ENCODE data around the gene WDR47.

- TF ChIP-seq, protein P1, sequence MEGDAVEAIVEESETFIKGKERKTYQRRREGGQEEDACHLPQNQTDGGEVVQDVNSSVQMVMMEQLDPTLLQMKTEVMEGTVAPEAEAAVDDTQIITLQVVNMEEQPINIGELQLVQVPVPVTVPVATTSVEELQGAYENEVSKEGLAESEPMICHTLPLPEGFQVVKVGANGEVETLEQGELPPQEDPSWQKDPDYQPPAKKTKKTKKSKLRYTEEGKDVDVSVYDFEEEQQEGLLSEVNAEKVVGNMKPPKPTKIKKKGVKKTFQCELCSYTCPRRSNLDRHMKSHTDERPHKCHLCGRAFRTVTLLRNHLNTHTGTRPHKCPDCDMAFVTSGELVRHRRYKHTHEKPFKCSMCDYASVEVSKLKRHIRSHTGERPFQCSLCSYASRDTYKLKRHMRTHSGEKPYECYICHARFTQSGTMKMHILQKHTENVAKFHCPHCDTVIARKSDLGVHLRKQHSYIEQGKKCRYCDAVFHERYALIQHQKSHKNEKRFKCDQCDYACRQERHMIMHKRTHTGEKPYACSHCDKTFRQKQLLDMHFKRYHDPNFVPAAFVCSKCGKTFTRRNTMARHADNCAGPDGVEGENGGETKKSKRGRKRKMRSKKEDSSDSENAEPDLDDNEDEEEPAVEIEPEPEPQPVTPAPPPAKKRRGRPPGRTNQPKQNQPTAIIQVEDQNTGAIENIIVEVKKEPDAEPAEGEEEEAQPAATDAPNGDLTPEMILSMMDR (IDR thresholded peaks at IDR 0.05), result no peak
- no peak for TF ChIP-seq EP300 (IDR thresholded peaks at IDR 0.05)
- no peak for TF ChIP-seq POLR2AphosphoS5 (IDR thresholded peaks at IDR 0.05)
Observed at GRCh38 chr1:109061183-109061582, 19.3 kb upstream of the WDR47 start.
